Activated CD4-positive, alpha-beta T cell treated with anti-CD3 and anti-CD28 coated beads, Interleukin-2, amount 50 U/mL, for 16 hours (primary cell): ENCODE results near the gene FAIM2.
A peak's percentile ranks its signal among the peaks of the same experiment; 100 is the strongest.

Experiments
- DNase-seq: peaks from one replicate; pipeline ENCODE4 v3.0.0-alpha.2; 2020

The FAIM2 gene

GRCh38 chr12:49903700-49904423 lies at the start of gene FAIM2:
FAIM2 (minus strand) TSS chr12:49903900; CDS start chr12:49903792, 108 bp downstream.
- DNase-seq: peak; percentile 37

GRCh38 chr12:49953151-49953550 lies 49.5 kb upstream of the FAIM2 start:
- DNase-seq: no peak

- DNase-seq: no peak
These were observed 48.8 kb upstream of the FAIM2 start for GRCh38 chr12:49952391-49953055.

- no peak for DNase-seq
These were observed 47.9 kb upstream of the FAIM2 start for GRCh38 chr12:49951411-49952240.

GRCh38 chr12:49950273-49951251 lies 46.9 kb upstream of the FAIM2 start, which contains the start of gene AQP2:
AQP2 (plus strand) TSS chr12:49950737; CDS start chr12:49950831, 94 bp downstream.
- no peak for DNase-seq

- DNase-seq: no peak
These were observed 46.2 kb upstream of the FAIM2 start for GRCh38 chr12:49949866-49950265.

- no peak for DNase-seq
These were observed 45.5 kb upstream of the FAIM2 start for GRCh38 chr12:49948866-49949845.

GRCh38 chr12:49947593-49948226 lies 44.0 kb upstream of the FAIM2 start:
- no peak for DNase-seq

GRCh38 chr12:49946497-49946896 lies 42.8 kb upstream of the FAIM2 start:
- DNase-seq: no peak

GRCh38 chr12:49946086-49946485 lies 42.4 kb upstream of the FAIM2 start:
- DNase-seq: no peak

- peak; percentile 93 for DNase-seq
These were observed 41.8 kb upstream of the FAIM2 start for GRCh38 chr12:49945394-49946080.

GRCh38 chr12:49944718-49945117 lies 41.0 kb upstream of the FAIM2 start:
- DNase-seq: no peak

- no peak for DNase-seq
These were observed 40.3 kb upstream of the FAIM2 start for GRCh38 chr12:49944046-49944445.

- no peak for DNase-seq
These were observed 39.9 kb upstream of the FAIM2 start for GRCh38 chr12:49943625-49943960.

GRCh38 chr12:49942921-49943624 lies 39.4 kb upstream of the FAIM2 start:
- no peak for DNase-seq

- no peak for DNase-seq
These were observed 38.8 kb upstream of the FAIM2 start for GRCh38 chr12:49942512-49942893.

GRCh38 chr12:49941556-49942511 lies 38.1 kb upstream of the FAIM2 start:
- DNase-seq: no peak

GRCh38 chr12:49939707-49940106 lies 36.0 kb upstream of the FAIM2 start:
- DNase-seq: no peak
